Smooth muscle cell (in vitro differentiated cells): ENCODE results near the gene GLTPD2. TPM values are rescaled to one million over a fixed set of nuclear protein-coding genes. Genes with fewer than 3 reads are reported as not detected.

Source experiments
- DNase-seq: peaks from one replicate; lab custom pipeline; 2025; ENCODE audit not compliant: unreplicated experiment; lab: John Stamatoyannopoulos, UW
- H2AFZ ChIP-seq: fragments of 200-600 bp; sonication (generic); 2 replicates; pipeline ENCODE4 v1.6.0; 2016; ENCODE audit warnings: antibody characterized with exemption, low read depth, mild to moderate bottlenecking
- H3F3A ChIP-seq: fragments of 200-600 bp; sonication (generic); 2 replicates; pipeline ENCODE4 v1.6.0; 2017; ENCODE audit warnings: antibody characterized with exemption, low read depth
- H3K27ac ChIP-seq: fragments of 200-600 bp; sonication (generic); 2 replicates; pipeline ENCODE4 v1.5.1; 2016; ENCODE audit warnings: low read depth, mild to moderate bottlenecking
- H3K27me3 ChIP-seq: fragments of 200-600 bp; sonication (generic); 2 replicates; pipeline ENCODE4 v1.6.1; 2016; ENCODE audit warnings: low read depth, mild to moderate bottlenecking
- H3K36me3 ChIP-seq: fragments of 200-600 bp; sonication (generic); 2 replicates; pipeline ENCODE4 v1.5.1; 2016; ENCODE audit warnings: low read depth
- H3K4me1 ChIP-seq: fragments of 200-600 bp; sonication (generic); 2 replicates; pipeline ENCODE4 v1.5.1; 2016; ENCODE audit warnings: low read depth
- H3K4me2 ChIP-seq: fragments of 200-600 bp; sonication (generic); 2 replicates; pipeline ENCODE4 v1.6.0; 2016; ENCODE audit warnings: mild to moderate bottlenecking
- H3K4me3 ChIP-seq: fragments of 200-600 bp; sonication (generic); 2 replicates; pipeline ENCODE4 v1.5.1; 2016; ENCODE audit warnings: mild to moderate bottlenecking
- H3K79me2 ChIP-seq: fragments of 200-600 bp; sonication (generic); 2 replicates; pipeline ENCODE4 v1.6.0; 2016; ENCODE audit warnings: low read depth, mild to moderate bottlenecking
- H3K9ac ChIP-seq: fragments of 200-600 bp; sonication (generic); 2 replicates; pipeline ENCODE4 v1.6.0; 2016; ENCODE audit warnings: low read depth
- H3K9me3 ChIP-seq: fragments of 200-600 bp; sonication (generic); replicated peaks from 2 replicates; pipeline ENCODE4 v1.5.1; 2016; ENCODE audit warnings: low read depth
- H4K20me1 ChIP-seq: fragments of 200-600 bp; sonication (generic); 2 replicates; pipeline ENCODE4 v1.6.0; 2016; ENCODE audit warnings: low read depth
- WGBS: methylation state at CpG from one replicate; pipeline ENCODE4 v1.1.7; 2016; ENCODE audit warnings: low lambda C conversion rate; 5-methylcytosine and 5-hydroxymethylcytosine counted together
- polyA plus RNA-seq: library from polyadenylated mRNA; unstranded; fragments of >200 nt; fragmentation: Nextera tagmentation; extraction: Ambion mirVana; gene quantifications from 2 replicates; pipeline ENCODE4 v1.2.1, GENCODE V29; 2016
- total RNA-seq: library from RNA; depleted of rRNA; stranded (reverse); fragments of >200 nt; gene quantifications from 2 replicates; pipeline ENCODE4 v1.2.3, GENCODE V29; 2014
- TF ChIP-seq, protein P1 (sequence below): fragments of 200-600 bp; sonication (generic); IDR thresholded peaks from 2 replicates; pipeline ENCODE4 v1.5.1; 2017; ENCODE audit warnings: borderline replicate concordance, mild to moderate bottlenecking, antibody characterized with exemption; ENCODE audit not compliant: insufficient read depth, poor library complexity, severe bottlenecking

Gene GLTPD2
- total and polyA plus RNA-seq, 2 experiments from 2014 or later, result 0.89 TPM; not detected in 1

DNA sequence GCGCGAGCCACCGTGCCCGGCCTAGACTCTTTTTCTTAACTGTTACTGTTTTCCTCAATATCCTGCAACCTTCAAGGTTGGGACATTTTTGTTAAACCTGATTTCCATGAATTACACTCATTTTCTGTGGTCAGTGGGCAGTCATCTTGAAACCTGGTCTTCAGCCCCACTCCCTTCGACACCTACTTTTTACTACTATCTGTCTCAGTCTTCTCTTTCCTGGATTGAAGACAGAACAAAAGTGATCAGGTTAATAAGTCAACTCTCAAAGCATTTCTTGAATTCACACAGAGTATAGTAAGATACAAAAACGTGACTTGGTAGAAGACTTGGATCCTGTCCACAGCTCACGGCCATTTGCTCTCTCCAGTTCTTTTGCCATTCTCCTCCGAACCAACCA lies 50.5 kb downstream of the GLTPD2 start:
- Histone ChIP-seq H3K4me2 (peak overlapping the region; percentile 74), H2AFZ (no peak overlapping the region), H3K79me2 (peaks cover 72% of the 10 kb centered on the region), H4K20me1 (peaks cover 88% of the 10 kb centered on the region), H3K4me3 (no peak overlapping the region), H3K9me3 (no peaks in the 10 kb centered on the region), H3K9ac (peak overlapping the region; percentile 45), H3F3A (peaks cover 20% of the 10 kb centered on the region), H3K27ac (peak overlapping the region; percentile 81), H3K4me1 (peaks cover 9% of the 10 kb centered on the region), H3K27me3 (no peaks in the 10 kb centered on the region), H3K36me3 (no peaks in the 10 kb centered on the region)
- no peak for DNase-seq
- TF ChIP-seq, protein P1, sequence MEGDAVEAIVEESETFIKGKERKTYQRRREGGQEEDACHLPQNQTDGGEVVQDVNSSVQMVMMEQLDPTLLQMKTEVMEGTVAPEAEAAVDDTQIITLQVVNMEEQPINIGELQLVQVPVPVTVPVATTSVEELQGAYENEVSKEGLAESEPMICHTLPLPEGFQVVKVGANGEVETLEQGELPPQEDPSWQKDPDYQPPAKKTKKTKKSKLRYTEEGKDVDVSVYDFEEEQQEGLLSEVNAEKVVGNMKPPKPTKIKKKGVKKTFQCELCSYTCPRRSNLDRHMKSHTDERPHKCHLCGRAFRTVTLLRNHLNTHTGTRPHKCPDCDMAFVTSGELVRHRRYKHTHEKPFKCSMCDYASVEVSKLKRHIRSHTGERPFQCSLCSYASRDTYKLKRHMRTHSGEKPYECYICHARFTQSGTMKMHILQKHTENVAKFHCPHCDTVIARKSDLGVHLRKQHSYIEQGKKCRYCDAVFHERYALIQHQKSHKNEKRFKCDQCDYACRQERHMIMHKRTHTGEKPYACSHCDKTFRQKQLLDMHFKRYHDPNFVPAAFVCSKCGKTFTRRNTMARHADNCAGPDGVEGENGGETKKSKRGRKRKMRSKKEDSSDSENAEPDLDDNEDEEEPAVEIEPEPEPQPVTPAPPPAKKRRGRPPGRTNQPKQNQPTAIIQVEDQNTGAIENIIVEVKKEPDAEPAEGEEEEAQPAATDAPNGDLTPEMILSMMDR, result no peak
- WGBS, result 92% methylated on average over 8 of the region's 8 CpGs

Other genes with a start within 250 kb of the GLTPD2 start
- 14.3 and 18.1 TPM in 2 replicates for gene MYBBP1A, start 233.6 kb upstream of the GLTPD2 start, total RNA-seq
- gene MYBBP1A, start 233.6 kb upstream of the GLTPD2 start, polyA plus RNA-seq, result 28.1 and 33.5 TPM in 2 replicates
- gene GGT6, start 228.4 kb upstream of the GLTPD2 start, total RNA-seq, result 0.27 and 0.76 TPM in 2 replicates
- gene GGT6, start 228.4 kb upstream of the GLTPD2 start, polyA plus RNA-seq, result not detected in 2 replicates
- 5.0 and 5.1 TPM in 2 replicates for gene SMTNL2, start 204.4 kb upstream of the GLTPD2 start, total RNA-seq
- 8.3 and 14.8 TPM in 2 replicates for gene SMTNL2, start 204.4 kb upstream of the GLTPD2 start, polyA plus RNA-seq
- gene ALOX15, start 147.3 kb upstream of the GLTPD2 start, total RNA-seq, result not detected in 2 replicates
- 0.32 TPM in 1 of 2 replicates, not detected in the other for gene ALOX15, start 147.3 kb upstream of the GLTPD2 start, polyA plus RNA-seq
- 11.6 and 32.0 TPM in 2 replicates for gene PELP1, start 84.8 kb upstream of the GLTPD2 start, total RNA-seq
- 31.1 and 33.6 TPM in 2 replicates for gene PELP1, start 84.8 kb upstream of the GLTPD2 start, polyA plus RNA-seq
- 1.1 and 4.0 TPM in 2 replicates for gene ARRB2, start 78.3 kb upstream of the GLTPD2 start, total RNA-seq
- 6.6 and 7.6 TPM in 2 replicates for gene ARRB2, start 78.3 kb upstream of the GLTPD2 start, polyA plus RNA-seq
- 10.9 and 25.0 TPM in 2 replicates for gene MED11, start 57.5 kb upstream of the GLTPD2 start, total RNA-seq
- gene MED11, start 57.5 kb upstream of the GLTPD2 start, polyA plus RNA-seq, result 20.4 and 34.1 TPM in 2 replicates
- gene ZMYND15, start 49.1 kb upstream of the GLTPD2 start, total RNA-seq, result not detected in 2 replicates
- gene ZMYND15, start 49.1 kb upstream of the GLTPD2 start, polyA plus RNA-seq, result 0.54 TPM in 1 of 2 replicates, not detected in the other
- gene CXCL16, start 49.0 kb upstream of the GLTPD2 start, total RNA-seq, result 2.4 and 3.2 TPM in 2 replicates
- gene CXCL16, start 49.0 kb upstream of the GLTPD2 start, polyA plus RNA-seq, result 2.3 and 9.2 TPM in 2 replicates
- gene TM4SF5, start 17.1 kb upstream of the GLTPD2 start, total RNA-seq, result not detected in 2 replicates
- gene TM4SF5, start 17.1 kb upstream of the GLTPD2 start, polyA plus RNA-seq, result not detected in 2 replicates
- gene VMO1, start 2.6 kb upstream of the GLTPD2 start, total RNA-seq, result not detected in 2 replicates
- 0.44 and 0.94 TPM in 2 replicates for gene VMO1, start 2.6 kb upstream of the GLTPD2 start, polyA plus RNA-seq
- gene PSMB6, start 7.2 kb downstream of the GLTPD2 start, total RNA-seq, result 139 and 162 TPM in 2 replicates
- 434 and 438 TPM in 2 replicates for gene PSMB6, start 7.2 kb downstream of the GLTPD2 start, polyA plus RNA-seq
- 19.9 and 20.3 TPM in 2 replicates for gene PLD2, start 18.2 kb downstream of the GLTPD2 start, total RNA-seq
- gene PLD2, start 18.2 kb downstream of the GLTPD2 start, polyA plus RNA-seq, result 9.9 and 26.4 TPM in 2 replicates
- 25.3 and 26.6 TPM in 2 replicates for gene MINK1, start 44.4 kb downstream of the GLTPD2 start, total RNA-seq
- 26.8 and 40.3 TPM in 2 replicates for gene MINK1, start 44.4 kb downstream of the GLTPD2 start, polyA plus RNA-seq
- 5.0 and 9.9 TPM in 2 replicates for gene C17orf107, start 110.6 kb downstream of the GLTPD2 start, total RNA-seq
- gene C17orf107, start 110.6 kb downstream of the GLTPD2 start, polyA plus RNA-seq, result 10.7 and 14.1 TPM in 2 replicates
- gene CHRNE, start 114.1 kb downstream of the GLTPD2 start, total RNA-seq, result 1.7 and 4.3 TPM in 2 replicates
- 0.83 and 2.7 TPM in 2 replicates for gene CHRNE, start 114.1 kb downstream of the GLTPD2 start, polyA plus RNA-seq
- gene GP1BA, start 143.3 kb downstream of the GLTPD2 start, total RNA-seq, result not detected in 2 replicates
- 0.07 and 0.41 TPM in 2 replicates for gene GP1BA, start 143.3 kb downstream of the GLTPD2 start, polyA plus RNA-seq
- gene SLC25A11, start 151.1 kb downstream of the GLTPD2 start, total RNA-seq, result 29.9 and 39.3 TPM in 2 replicates
- 64.9 and 67.5 TPM in 2 replicates for gene SLC25A11, start 151.1 kb downstream of the GLTPD2 start, polyA plus RNA-seq
- gene RNF167, start 151.3 kb downstream of the GLTPD2 start, total RNA-seq, result 23.7 and 39.6 TPM in 2 replicates
- 59.4 and 61.6 TPM in 2 replicates for gene RNF167, start 151.3 kb downstream of the GLTPD2 start, polyA plus RNA-seq
- gene PFN1, start 159.6 kb downstream of the GLTPD2 start, total RNA-seq, result 681 and 838 TPM in 2 replicates
- gene PFN1, start 159.6 kb downstream of the GLTPD2 start, polyA plus RNA-seq, result 1,482 and 1,485 TPM in 2 replicates
- gene ENO3, start 162.2 kb downstream of the GLTPD2 start, total RNA-seq, result 2.4 and 5.9 TPM in 2 replicates
- gene ENO3, start 162.2 kb downstream of the GLTPD2 start, polyA plus RNA-seq, result 13.1 and 14.5 TPM in 2 replicates
- gene SPAG7, start 178.9 kb downstream of the GLTPD2 start, total RNA-seq, result 59.8 and 70.7 TPM in 2 replicates
- 187 and 192 TPM in 2 replicates for gene SPAG7, start 178.9 kb downstream of the GLTPD2 start, polyA plus RNA-seq
- 5.1 and 11.8 TPM in 2 replicates for gene CAMTA2, start 198.7 kb downstream of the GLTPD2 start, total RNA-seq
- 26.2 and 33.0 TPM in 2 replicates for gene CAMTA2, start 198.7 kb downstream of the GLTPD2 start, polyA plus RNA-seq
- gene INCA1, start 208.6 kb downstream of the GLTPD2 start, total RNA-seq, result 0.36 TPM in 1 of 2 replicates, not detected in the other
- 1.4 TPM in 2 replicates for gene INCA1, start 208.6 kb downstream of the GLTPD2 start, polyA plus RNA-seq
- gene KIF1C, start 209.0 kb downstream of the GLTPD2 start, total RNA-seq, result 20.9 and 22.3 TPM in 2 replicates
- 36.2 and 52.3 TPM in 2 replicates for gene KIF1C, start 209.0 kb downstream of the GLTPD2 start, polyA plus RNA-seq
- gene SLC52A1, start 246.5 kb downstream of the GLTPD2 start, total RNA-seq, result 0.31 and 1.7 TPM in 2 replicates
- gene SLC52A1, start 246.5 kb downstream of the GLTPD2 start, polyA plus RNA-seq, result 0.21 and 0.31 TPM in 2 replicates